Prostate gland (tissue), 2 donors: ENCODE measurements around the gene HMG20B.

Source experiments
- CTCF ChIP-seq, 4 experiments: fragments of 200-600 bp in 2 of 4; fragments of 450-650 bp in 2 of 4; sonication (generic) in 2 of 4; IDR thresholded peaks; 1 replicate in 3 of 4; 2 replicates in 1 of 4; pipeline ENCODE4 v1.5.1; 2016 to 2019; ENCODE audit warnings: antibody characterized with exemption in 4 of 4, mild to moderate bottlenecking in 2 of 4, moderate library complexity in 2 of 4
- POLR2A ChIP-seq: fragments of 450-650 bp; IDR thresholded peaks from one replicate; pipeline ENCODE4 v1.6.1; 2016; ENCODE audit warnings: antibody characterized with exemption, mild to moderate bottlenecking
- POLR2AphosphoS5 ChIP-seq: sonication (generic); formaldehyde crosslinking; IDR thresholded peaks from one replicate; pipeline ENCODE4 v1.6.1; 2017; ENCODE audit warnings: antibody characterized with exemption

- TF ChIP-seq CTCF (IDR thresholded peaks at IDR 0.05): no peak
- no peak for TF ChIP-seq POLR2A
- no peak for TF ChIP-seq POLR2AphosphoS5
Observed at GRCh38 chr19:3615524-3616135, 42.9 kb downstream of the HMG20B start.
